ENCODE measurements around the gene ZFP62. TPM values are rescaled to one million over a fixed set of nuclear protein-coding genes. Genes with fewer than 3 reads are reported as not detected.

ZFP62 gene
- total and polyA plus RNA-seq, 2 of the 8 experiments (the other 6 are each of a cell fraction or from before 2014, with no cell fraction given): 9.3 to 38.5 TPM

DNA sequence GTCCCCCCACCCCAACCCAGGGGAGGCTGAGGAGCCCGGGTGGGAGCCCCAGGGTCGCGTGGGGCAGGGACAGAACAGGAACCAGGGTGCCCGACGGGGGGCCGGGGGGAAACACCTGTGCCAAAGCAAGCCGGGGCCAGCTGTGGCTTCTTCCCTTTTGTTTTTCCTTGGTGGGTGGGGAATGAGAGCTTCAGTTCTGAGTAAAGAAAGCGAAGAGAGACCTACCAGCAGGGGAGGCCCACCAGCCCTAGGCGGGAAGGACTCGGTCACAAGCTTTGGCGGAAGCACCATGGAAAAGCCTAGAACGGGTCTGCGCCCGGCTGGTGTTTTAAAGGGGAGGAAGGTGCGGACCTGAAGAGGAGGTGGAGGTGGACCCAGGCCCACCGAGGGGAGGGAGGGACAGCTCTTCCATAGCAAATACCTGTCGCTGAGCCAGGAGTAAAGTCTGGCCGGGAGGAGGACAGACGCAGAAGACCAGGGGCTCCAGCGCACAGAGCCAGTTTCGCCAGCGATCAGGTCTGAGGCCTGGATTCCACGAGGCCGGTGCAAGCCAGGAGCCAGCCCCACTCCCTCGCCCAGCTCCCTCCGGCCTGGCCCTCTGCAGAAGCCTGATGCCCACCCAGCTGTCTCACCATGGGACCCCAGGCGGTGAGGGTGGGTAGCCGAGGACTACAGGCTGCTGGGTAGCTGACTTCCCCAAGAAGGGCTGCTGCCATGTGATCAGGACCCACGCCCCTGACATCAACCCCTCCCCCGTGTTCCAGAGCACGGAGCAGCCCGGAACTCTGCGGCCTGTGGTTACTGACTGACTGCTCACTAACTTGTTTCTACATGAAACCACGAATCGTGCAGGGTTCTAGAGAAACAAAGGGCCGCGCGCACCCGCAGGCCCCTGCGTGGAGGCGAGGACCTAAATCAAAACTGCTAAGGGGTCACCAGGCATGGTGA lies 57.6 kb downstream of the ZFP62 start (continued):
- TF ChIP-seq EZH2 (IDR thresholded peaks at IDR 0.05; ENCODE audit: low read depth, low read length, severe bottlenecking): no peak
- TF ChIP-seq CTCF (IDR thresholded peaks at IDR 0.05; ENCODE audit: control extremely low read depth in 1 of 3, insufficient read depth in 1 of 3, low read depth in 1 of 3, low read length in 3 of 3): peak in 2 of 3 experiments; percentile 12 to 18; a peak in 2 of 4 replicates
- no peak for TF ChIP-seq KDM4A (IDR thresholded peaks at IDR 0.05; ENCODE audit: low read depth, low read length, severe bottlenecking)
- TF ChIP-seq KDM5A (IDR thresholded peaks at IDR 0.05; ENCODE audit: low read length): no peak

Data from H1 (cell line).